ENCODE measurements around the gene SMOC2. TPM values are rescaled to one million over a fixed set of nuclear protein-coding genes. Genes with fewer than 3 reads are reported as not detected.

SMOC2 gene
- total and polyA plus RNA-seq, 2 of the 4 experiments (the other 2 are of a cell fraction), result not detected

- Histone ChIP-seq H2BK120ac (ENCODE audit: low read depth, low read length) (no peak overlapping the region), H3K27ac (ENCODE audit: insufficient read depth, low read length) (no peak overlapping the region), H3K18ac (ENCODE audit: low read depth, low read length) (no peak overlapping the region), H2BK15ac (ENCODE audit: low read depth, low read length) (no peak overlapping the region), H3K4me3 (ENCODE audit: insufficient read depth, low read depth, low read length) (no peak overlapping the region), H2AK5ac (ENCODE audit: low read depth, low read length) (no peak overlapping the region), H3K56ac (ENCODE audit: extremely low read depth, insufficient read depth, low read length) (no peak overlapping the region), H3K9me3 (ENCODE audit: control insufficient read depth, insufficient read depth, low read length) (peaks cover 38% of the 10 kb centered on the region), H2AFZ (replicated peaks; ENCODE audit: low read length, poor library complexity) (no peak overlapping the region), H3K4me1 (ENCODE audit: control insufficient read depth, insufficient read depth, low read length) (no peaks in the 10 kb centered on the region), H4K91ac (ENCODE audit: insufficient read depth, low read depth, low read length) (no peak overlapping the region), H2AK9ac (replicated peaks; ENCODE audit: low read depth, low read length, poor library complexity) (no peak overlapping the region), H3K27me3 (ENCODE audit: control insufficient read depth, insufficient read depth, low read length) (no peaks in the 10 kb centered on the region), H3K4me2 (ENCODE audit: low read depth, low read length) (no peak overlapping the region), H4K8ac (ENCODE audit: low read depth in 2 of 2, low read length in 2 of 2) (no peak overlapping the region), H3K36me3 (ENCODE audit: control insufficient read depth, insufficient read depth, low read length) (no peaks in the 10 kb centered on the region), H3K9me1 (ENCODE audit: insufficient read depth, low read length) (no peaks in the 10 kb centered on the region), H3K14ac (replicated peaks; ENCODE audit: low read depth, low read length) (no peak overlapping the region), H4K5ac (ENCODE audit: low read depth, low read length) (no peak overlapping the region), H2BK20ac (ENCODE audit: low read depth, low read length) (no peak overlapping the region), H3K79me1 (ENCODE audit: low read depth in 1 of 2, low read length in 2 of 2) (no peaks in the 10 kb centered on the region), H3K9ac (ENCODE audit: low read depth, low read length) (no peak overlapping the region), H3K4ac (ENCODE audit: low read depth, low read length) (no peak overlapping the region), H4K20me1 (ENCODE audit: insufficient read depth, low read length) (no peaks in the 10 kb centered on the region), H2BK5ac (ENCODE audit: low read depth, low read length, poor library complexity, severe bottlenecking) (no peak overlapping the region), H3K23ac (ENCODE audit: low read depth, low read length) (no peak overlapping the region)
- ATAC-seq (ENCODE audit: low read depth), result no peak
- POLR2A ChIA-PET (ENCODE audit: unreplicated experiment), result no interaction called here
- CTCF ChIA-PET, result no interaction called here
- 33% methylated on average over 3 of the region's 24 CpGs; no CpG with 5 or more reads in 1 of the 2 experiments for WGBS, 2 experiments (ENCODE audit: extremely low coverage in 2 of 2, insufficient read length in 1 of 2)
- dilution Hi-C loops (cut with HindIII; ENCODE audit: low sequenced_read_pairs, unreplicated experiment), result no loop called here
- intact Hi-C loops (cut with micrococcal nuclease), result no loop called here
- BruUV-seq (replicated peaks), result no TSS peak
- no peak for TF ChIP-seq MXI1 (IDR thresholded peaks at IDR 0.05; ENCODE audit: borderline replicate concordance, low read depth, low read length)
- DNase-seq, result no peak
- in situ Hi-C loops (cut with MboI; ENCODE audit: low sequenced_read_pairs), result no loop called here
Measured at GRCh38 chr6:168496139-168496996, 55.4 kb downstream of the SMOC2 start.

Measured in IMR-90 (cell line).